ENCODE data around the gene WT1.

The WT1 gene

GRCh38 chr11:32438346-32438865 is 3.1 kb upstream of the WT1 start:
- no peak for DNase-seq

GRCh38 chr11:32437495-32438345 is 2.4 kb upstream of the WT1 start:
- DNase-seq: no peak

GRCh38 chr11:32436751-32437494 is 1.6 kb upstream of the WT1 start:
- DNase-seq: no peak

- DNase-seq: no peak
Observed at GRCh38 chr11:32435942-32436750, 807 bp upstream of the WT1 start.

- no peak for DNase-seq
Observed at GRCh38 chr11:32435152-32435480, 223 bp downstream of the WT1 start.

GRCh38 chr11:32434356-32435151 is 785 bp downstream of the WT1 start:
- no peak for DNase-seq

- DNase-seq: no peak
Observed at GRCh38 chr11:32433914-32434355, 1.4 kb downstream of the WT1 start.

- no peak for DNase-seq
Observed at GRCh38 chr11:32433101-32433913, 2.0 kb downstream of the WT1 start.

- DNase-seq: no peak
Observed at GRCh38 chr11:32432565-32432964, 2.8 kb downstream of the WT1 start.

- DNase-seq: no peak
Observed at GRCh38 chr11:32430568-32431381, 4.6 kb downstream of the WT1 start.

- no peak for DNase-seq
Observed at GRCh38 chr11:32429477-32429876, 5.9 kb downstream of the WT1 start.

- no peak for DNase-seq
Observed at GRCh38 chr11:32428665-32429303, 6.6 kb downstream of the WT1 start.

- no peak for DNase-seq
Observed at GRCh38 chr11:32427935-32428664, 7.2 kb downstream of the WT1 start.

- DNase-seq: no peak
Observed at GRCh38 chr11:32427616-32427934, 7.8 kb downstream of the WT1 start.

GRCh38 chr11:32426819-32427615 is 8.3 kb downstream of the WT1 start:
- DNase-seq: no peak

GRCh38 chr11:32426192-32426591 is 9.1 kb downstream of the WT1 start:
- DNase-seq: no peak

GRCh38 chr11:32425761-32426160 is 9.6 kb downstream of the WT1 start:
- no peak for DNase-seq

GRCh38 chr11:32422545-32422944 is 12.8 kb downstream of the WT1 start:
- no peak for DNase-seq

- DNase-seq: no peak
Observed at GRCh38 chr11:32421992-32422391, 13.3 kb downstream of the WT1 start.
